Activated CD4-positive, alpha-beta T cell treated with anti-CD3 and anti-CD28 coated beads, Interleukin-2, Interleukin-4, amounts not matched to agents 100 ng/mL and 50 ng/mL, durations not matched to agents 16 hours and 8 hours (primary cell): Measurements from ENCODE around the gene DUSP9.

ENCODE experiments used
- DNase-seq: peaks from one replicate; pipeline ENCODE4 v3.0.0-alpha.2; 2020; ENCODE audit warnings: low spot score

The DUSP9 gene

DNA sequence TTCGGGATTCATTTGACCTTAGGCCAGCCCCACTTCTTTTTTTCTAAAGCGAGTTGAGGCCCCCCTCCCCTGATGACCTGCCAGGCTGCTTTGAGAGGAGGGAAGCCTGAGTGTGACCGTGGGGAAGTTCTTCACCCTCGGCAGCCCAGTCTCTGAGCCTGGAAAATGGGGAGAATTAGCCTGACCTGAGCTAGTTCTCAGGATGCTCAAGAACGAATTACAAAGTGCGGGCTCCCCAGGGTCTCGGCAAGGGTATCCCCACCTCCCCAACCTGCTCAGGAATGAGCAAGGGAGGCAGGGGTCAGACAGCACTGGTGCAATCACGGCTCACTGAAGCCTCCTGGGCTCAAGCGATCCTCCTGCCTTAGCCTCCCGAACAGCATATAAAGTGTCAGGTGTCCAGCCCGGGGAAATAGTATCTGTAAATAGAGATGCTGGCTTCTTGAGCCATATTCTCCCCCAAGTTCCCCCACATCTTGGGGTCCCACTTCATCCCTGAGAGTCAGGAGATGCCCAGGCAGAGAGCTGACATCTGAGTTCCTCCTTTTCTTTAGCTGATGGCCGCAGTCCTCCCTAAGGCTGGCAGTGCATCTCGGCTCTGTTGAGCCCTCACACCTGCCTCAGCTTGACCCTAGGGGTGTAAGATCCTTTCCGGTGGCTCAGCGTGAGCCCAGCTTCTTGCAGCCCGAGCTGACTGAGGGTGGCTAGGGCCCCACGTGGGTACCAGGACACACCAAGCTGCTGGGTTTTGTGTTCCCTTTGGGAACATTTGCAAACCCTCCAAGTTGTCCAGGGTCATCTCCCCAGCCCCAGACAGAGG, 1.6 kb downstream of the DUSP9 start:
- DNase-seq: no peak

- peak; percentile 26 for DNase-seq
These were observed 2.3 kb downstream of the DUSP9 start for GRCh38 chrX:153649178-153649914.

- DNase-seq: no peak
These were observed 3.1 kb downstream of the DUSP9 start for GRCh38 chrX:153649915-153650782.

DNA sequence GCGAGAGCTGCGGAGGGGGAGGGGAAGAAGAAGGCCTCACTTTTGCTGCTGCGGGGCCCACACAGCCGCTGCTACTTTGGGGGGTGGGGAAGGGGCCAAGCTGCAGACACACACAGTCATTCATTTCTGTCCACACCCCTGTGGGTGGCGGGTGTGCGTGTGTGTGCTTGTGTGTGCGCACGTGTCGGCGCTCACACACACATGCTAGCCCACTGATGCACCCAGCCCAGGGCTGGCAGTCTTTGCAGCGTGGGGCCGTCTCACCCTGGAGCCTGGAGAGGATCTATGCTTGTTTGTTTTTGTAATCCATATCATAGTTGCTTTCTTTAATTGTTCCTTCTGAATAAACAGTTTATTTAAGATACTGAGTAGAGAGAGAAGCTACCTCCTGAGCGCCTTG, 4.0 kb downstream of the DUSP9 start:
- DNase-seq: no peak

DNA sequence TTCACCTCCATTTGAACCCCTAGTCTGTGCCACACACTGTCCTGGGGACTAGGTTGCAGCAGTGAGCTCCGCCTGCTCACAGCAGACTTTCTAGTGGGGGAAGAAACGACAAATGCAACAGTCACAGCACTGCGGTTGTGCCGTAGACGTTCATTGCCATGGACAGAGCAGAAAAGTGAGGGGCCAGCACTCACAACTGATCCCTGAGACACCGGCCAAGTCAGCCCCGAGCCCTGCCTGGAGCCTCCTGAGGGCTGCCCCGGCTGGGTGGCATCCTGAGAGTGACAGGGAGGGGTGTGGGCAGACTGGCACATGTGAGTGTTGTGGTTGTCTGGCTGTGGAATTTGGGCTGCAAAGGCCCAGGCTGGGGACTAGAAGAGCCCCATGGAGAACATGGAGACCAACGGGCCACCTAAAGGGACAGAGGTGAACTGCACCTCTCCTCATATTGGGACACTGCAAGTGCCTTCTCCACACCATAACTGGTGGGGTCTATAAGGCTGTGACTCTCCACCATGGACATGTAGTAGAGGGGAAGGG, 4.6 kb downstream of the DUSP9 start:
- DNase-seq: no peak

GRCh38 chrX:153653556-153653955, 6.6 kb downstream of the DUSP9 start:
- no peak for DNase-seq

GRCh38 chrX:153657161-153657560, 10.2 kb downstream of the DUSP9 start:
- no peak for DNase-seq

DNA sequence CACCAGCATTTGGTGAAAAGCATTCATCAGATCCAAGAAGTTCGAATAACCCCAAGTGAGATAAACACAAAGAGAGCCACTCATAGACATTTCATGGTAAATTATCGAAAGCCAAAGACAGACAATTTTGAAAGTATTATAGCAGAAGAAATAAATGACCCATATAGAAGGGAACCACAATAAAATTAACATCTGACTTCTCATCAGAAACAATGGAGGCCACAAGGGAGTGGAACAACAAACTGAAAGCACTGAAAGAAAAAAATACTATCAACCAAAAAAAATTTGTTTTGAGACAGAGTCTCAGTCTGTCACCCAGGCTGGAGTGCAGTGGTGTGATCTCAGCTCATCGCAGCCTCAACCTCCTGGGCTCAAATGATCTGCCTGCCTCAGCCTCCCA, 12.3 kb downstream of the DUSP9 start:
- DNase-seq: no peak

- DNase-seq: peak; percentile 29
These were observed 15.3 kb downstream of the DUSP9 start for GRCh38 chrX:153662266-153662665.

GRCh38 chrX:153665726-153666306, 18.8 kb downstream of the DUSP9 start:
- DNase-seq: no peak

GRCh38 chrX:153667281-153667955, 20.4 kb downstream of the DUSP9 start:
- DNase-seq: no peak

GRCh38 chrX:153667956-153668396, 21.0 kb downstream of the DUSP9 start:
- peak; percentile 73 for DNase-seq

GRCh38 chrX:153668423-153669173, 21.6 kb downstream of the DUSP9 start:
- no peak for DNase-seq

- no peak for DNase-seq
These were observed 22.3 kb downstream of the DUSP9 start for GRCh38 chrX:153669174-153669890.

DNA sequence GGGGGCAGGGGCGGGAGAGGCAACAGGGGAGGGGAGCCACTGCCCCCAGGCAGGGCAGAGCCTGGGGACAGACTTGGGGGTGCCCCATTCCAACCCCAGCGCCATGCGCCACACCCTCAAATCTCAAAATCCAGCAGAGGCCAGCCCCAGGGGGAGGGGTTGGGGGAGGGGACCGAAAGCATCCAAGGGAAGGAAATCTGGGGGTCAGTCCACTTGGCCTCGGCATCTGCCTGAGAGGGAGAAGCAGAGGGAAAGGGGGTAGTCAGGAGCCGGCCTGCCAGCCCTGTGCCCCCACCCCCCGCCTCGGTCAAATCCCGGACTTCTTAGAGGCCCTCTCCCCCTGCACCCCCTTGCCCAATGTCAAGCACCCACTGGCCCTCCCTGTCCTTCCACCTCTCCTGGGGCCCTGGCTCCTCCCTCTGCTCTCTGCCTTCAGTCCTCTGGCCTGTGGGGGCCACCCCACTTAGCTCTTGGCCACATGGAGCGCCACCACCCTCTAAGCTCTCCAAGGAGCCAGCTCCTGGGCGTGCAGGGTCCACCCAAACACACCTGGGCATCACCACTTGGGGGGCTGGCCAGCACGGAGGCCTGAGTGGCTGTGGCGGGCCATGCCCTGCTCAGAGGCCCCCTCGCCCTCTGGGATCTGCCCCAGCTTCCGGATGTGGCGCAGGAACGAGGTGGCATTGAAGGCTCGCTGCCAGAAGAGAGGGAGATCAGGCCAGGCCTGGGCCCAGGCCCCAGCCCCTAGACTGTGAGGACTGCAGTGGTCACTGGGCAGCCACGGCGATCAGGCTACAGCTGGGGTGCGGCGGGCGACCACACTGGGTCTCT, 23.1 kb downstream of the DUSP9 start:
- no peak for DNase-seq

DNA sequence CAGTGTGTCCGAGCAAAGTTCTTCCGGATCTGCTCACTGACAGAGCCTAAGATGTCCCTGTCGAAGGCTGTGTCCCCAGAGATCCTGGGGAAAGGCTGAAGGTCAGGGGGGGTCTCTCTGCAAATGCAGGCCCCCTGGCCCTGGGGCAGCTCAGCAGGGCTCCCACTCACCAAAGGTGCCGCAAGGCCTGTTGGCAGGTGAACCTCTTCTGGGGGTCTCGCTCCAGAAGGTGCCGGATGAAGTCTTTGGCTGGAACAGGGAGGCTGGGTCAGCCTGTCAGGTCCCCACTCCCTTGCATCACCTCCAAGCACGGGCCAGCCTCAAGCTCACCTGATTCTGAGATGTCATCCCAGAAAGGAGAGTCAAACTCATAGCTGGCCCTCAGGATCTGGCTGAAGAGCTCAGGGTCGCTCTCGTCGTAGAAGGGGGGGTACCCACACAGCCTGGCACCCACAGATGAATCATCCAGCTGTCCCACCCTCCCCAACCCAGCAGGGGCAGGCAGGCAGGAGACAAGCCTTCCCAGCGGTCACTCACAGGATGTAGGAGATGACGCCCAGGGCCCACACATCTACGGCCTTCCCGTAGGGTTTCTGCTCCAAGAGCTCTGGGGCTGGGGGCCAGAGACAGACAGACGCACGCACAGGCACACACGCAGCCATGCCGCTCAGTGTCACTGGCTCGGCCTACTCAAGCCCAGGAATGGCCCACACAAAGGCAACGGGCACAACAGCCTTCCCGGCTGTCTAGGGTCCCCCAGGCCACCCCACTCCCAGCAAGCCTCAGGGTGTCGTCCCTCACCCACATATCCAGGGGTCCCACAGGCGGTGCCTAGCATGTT, 24.0 kb downstream of the DUSP9 start:
- DNase-seq: no peak

DNA sequence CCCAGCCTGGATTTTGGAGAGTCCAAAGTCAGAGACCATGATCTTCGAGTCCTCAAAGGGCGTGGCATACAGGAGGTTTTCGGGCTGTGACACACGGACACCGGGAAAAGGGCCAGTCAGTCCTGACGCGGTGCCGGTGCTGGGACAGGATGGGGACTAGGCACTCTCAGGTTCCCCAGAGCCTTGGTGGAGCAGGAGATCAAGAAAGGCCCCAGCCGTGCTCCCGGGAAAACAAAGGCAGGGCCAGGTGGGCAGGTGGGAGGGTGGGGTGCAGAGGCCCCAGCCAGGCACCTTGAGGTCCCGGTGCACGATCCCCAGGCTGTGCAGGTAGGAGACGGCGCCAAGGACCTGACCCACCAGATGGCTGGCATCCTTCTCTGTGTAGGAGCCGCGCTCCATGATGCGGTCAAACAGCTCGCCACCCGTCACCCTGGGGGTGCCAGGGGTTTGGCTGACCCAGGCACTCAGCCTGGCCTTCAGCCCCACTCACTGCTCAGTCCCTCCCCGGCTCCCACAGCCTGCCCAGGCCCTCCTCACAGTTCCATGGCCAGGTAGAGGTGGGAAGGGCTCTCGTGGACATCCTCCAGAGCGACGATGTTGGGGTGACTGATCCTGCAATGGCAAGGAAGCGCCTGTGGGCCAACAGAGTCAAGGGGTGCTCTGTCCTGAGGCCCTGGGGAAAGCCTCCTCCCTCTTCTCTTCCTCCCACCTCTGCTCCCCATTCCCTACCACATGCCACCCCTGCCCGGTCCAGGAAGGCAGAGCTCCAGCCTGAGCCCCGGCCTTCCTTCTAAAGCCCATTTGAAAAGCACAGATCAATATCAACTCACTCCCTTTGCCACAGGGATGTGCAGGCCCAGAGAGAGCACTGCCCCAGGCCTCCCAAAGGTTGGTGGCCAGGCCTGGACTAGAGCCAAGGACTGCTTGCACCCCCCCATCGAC, 24.9 kb downstream of the DUSP9 start:
- no peak for DNase-seq
